CD4-positive, alpha-beta memory T cell (primary cell): Measurements from ENCODE around the gene MBD1. TPM values are rescaled to one million over a fixed set of nuclear protein-coding genes. Genes with fewer than 3 reads are reported as not detected.
"Not testable (repeated sequence)": the region's sequence is repeated elsewhere in the genome, so short reads cannot be mapped to it uniquely, and the experiment has no call there.

Experiments used
- CTCF ChIA-PET: fragments of 350-600 bp; sonication (Branson Sonifier 250); formaldehyde crosslinking; loops from one replicate; lab custom pipeline; 2021; ENCODE audit warnings: inconsistent platforms; ENCODE audit not compliant: partially characterized antibody; lab: Charles Lee
- POLR2A ChIA-PET: fragments of 350-600 bp; sonication (Branson Sonifier 250); formaldehyde crosslinking; loops from one replicate; lab custom pipeline; 2021; ENCODE audit not compliant: partially characterized antibody; lab: Charles Lee
- DNase-seq, 5 donors: peaks; one replicate each; pipeline versions ENCODE4 v3.0.0 to v3.0.0-alpha.2; 2020 to 2022; ENCODE audit warnings: mixed read lengths in 1 of 5
- H3K27ac ChIP-seq: one replicate; pipeline ENCODE4 v1.7.0; 2013; ENCODE audit warnings: low read depth, low read length
- H3K27me3 ChIP-seq: 2 replicates; pipeline ENCODE4 v1.7.0; 2013; ENCODE audit warnings: mild to moderate bottlenecking, low read length, moderate library complexity; ENCODE audit not compliant: insufficient read depth
- H3K36me3 ChIP-seq: 2 replicates; pipeline ENCODE4 v1.7.0; 2013; ENCODE audit warnings: mild to moderate bottlenecking, low read length, moderate library complexity; ENCODE audit not compliant: insufficient read depth
- H3K4me1 ChIP-seq: 2 replicates; pipeline ENCODE4 v1.7.0; 2013; ENCODE audit warnings: mild to moderate bottlenecking, low read length, moderate library complexity; ENCODE audit not compliant: insufficient read depth
- H3K4me3 ChIP-seq, 2 donors: one replicate each; pipeline ENCODE4 v1.7.0; 2013; ENCODE audit warnings: low read length in 2 of 2, mild to moderate bottlenecking in 1 of 2
- H3K9me3 ChIP-seq, 2 donors: one replicate each; pipeline ENCODE4 v1.7.0; 2013; ENCODE audit warnings: low read length in 2 of 2, control low read depth in 1 of 2; ENCODE audit not compliant: control insufficient read depth in 1 of 2
- H3K27ac Mint-ChIP-seq, 7 donors: one replicate each; pipeline ENCODE4 v1.8.0; 2020 to 2021; ENCODE audit warnings: mixed read lengths in 7 of 7, mild to moderate bottlenecking in 6 of 7, inconsistent platforms in 3 of 7, moderate library complexity in 3 of 7
- H3K27me3 Mint-ChIP-seq, 2 donors: one replicate each; pipeline ENCODE4 v1.8.0; 2020 to 2021; ENCODE audit warnings: mixed read lengths in 2 of 2
- H3K36me3 Mint-ChIP-seq, 2 donors: one replicate each; pipeline ENCODE4 v1.8.0; 2020 to 2021; ENCODE audit warnings: mixed read lengths in 2 of 2, inconsistent platforms in 1 of 2, mild to moderate bottlenecking in 1 of 2
- H3K4me1 Mint-ChIP-seq, 4 donors: one replicate each; pipeline ENCODE4 v1.8.0; 2020 to 2021; ENCODE audit warnings: mixed read lengths in 4 of 4, mild to moderate bottlenecking in 1 of 4
- H3K4me3 Mint-ChIP-seq, 8 donors: one replicate each; pipeline ENCODE4 v1.8.0; 2020 to 2021; ENCODE audit warnings: mixed read lengths in 8 of 8, mild to moderate bottlenecking in 7 of 8, moderate library complexity in 6 of 8, inconsistent platforms in 3 of 8
- H3K9me3 Mint-ChIP-seq, 8 donors: one replicate each; pipeline ENCODE4 v1.8.0; 2020 to 2021; ENCODE audit warnings: mixed read lengths in 8 of 8, mild to moderate bottlenecking in 5 of 8, inconsistent platforms in 3 of 8, moderate library complexity in 1 of 8
- intact Hi-C: fragments of 100-400 bp; cut with micrococcal nuclease; formaldehyde crosslinking; loops from one replicate; pipeline ENCODE4 v1.15.1; 2023
- polyA plus RNA-seq, 2 donors: library from polyadenylated mRNA; unstranded; fragments of 300-500 nt; fragmentation: Illumina TruSeq; gene quantifications; one replicate each; pipeline ENCODE4 v1.2.3, GENCODE V29; 2021
- total RNA-seq, 2 experiments: library from RNA; stranded (reverse); gene quantifications; one replicate each; pipeline ENCODE4 v1.2.3, GENCODE V29; 2021

The MBD1 gene
- total and polyA plus RNA-seq, 4 experiments from 2014 or later, result 24.5 to 144 (median 87.1) TPM

DNA sequence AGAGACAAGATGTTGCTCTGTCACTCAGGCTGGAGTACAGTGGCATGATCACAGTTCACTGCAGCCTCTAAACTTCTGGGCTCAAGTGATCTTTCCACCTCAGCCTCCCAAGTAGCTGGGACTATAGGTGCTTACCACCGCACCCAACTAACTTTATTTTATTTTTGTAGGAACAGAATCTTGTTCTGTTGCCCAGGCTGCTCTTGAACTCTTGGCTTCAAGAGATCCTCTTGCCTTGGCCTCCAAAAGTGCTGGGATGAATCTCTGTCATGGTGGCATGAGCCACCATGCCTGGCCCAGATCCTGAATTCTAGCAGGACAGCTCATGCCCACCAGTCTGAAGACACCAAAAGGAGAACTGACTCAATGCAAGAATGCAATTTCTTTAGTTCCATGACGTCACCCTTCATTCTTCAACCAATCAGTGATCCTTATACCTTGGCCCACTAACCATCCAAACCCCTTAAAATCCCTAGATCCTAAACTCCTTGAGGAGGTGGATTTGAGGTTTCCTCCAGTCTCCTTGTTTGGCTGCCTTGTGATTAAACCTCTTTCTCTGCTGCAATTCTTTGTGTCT, 31.8 kb upstream of the MBD1 start:
- Histone ChIP-seq H3K9me3 (no peaks in the 10 kb centered on the region), H3K36me3 (no peaks in the 10 kb centered on the region), H3K27ac (no peak overlapping the region), H3K4me3 (no peak overlapping the region), H3K27me3 (no peaks in the 10 kb centered on the region), H3K4me1 (peaks cover 4% of the 10 kb centered on the region)
- no peak overlapping the region for H3K4me3 Mint-ChIP-seq
- H3K36me3 Mint-ChIP-seq, result no peaks in the 10 kb centered on the region
- no peaks in the 10 kb centered on the region for H3K9me3 Mint-ChIP-seq
- no peak overlapping the region for H3K27ac Mint-ChIP-seq
- intact Hi-C loops, result no loop called here
- POLR2A ChIA-PET, result no interaction called here
- H3K4me1 Mint-ChIP-seq, result peaks cover 0 to 6% (median 3%) of the 10 kb centered on the region in 4 donors
- CTCF ChIA-PET, result no interaction called here
- H3K27me3 Mint-ChIP-seq, result peaks cover 12 to 27% of the 10 kb centered on the region in 2 donors
- no peak for DNase-seq

DNA sequence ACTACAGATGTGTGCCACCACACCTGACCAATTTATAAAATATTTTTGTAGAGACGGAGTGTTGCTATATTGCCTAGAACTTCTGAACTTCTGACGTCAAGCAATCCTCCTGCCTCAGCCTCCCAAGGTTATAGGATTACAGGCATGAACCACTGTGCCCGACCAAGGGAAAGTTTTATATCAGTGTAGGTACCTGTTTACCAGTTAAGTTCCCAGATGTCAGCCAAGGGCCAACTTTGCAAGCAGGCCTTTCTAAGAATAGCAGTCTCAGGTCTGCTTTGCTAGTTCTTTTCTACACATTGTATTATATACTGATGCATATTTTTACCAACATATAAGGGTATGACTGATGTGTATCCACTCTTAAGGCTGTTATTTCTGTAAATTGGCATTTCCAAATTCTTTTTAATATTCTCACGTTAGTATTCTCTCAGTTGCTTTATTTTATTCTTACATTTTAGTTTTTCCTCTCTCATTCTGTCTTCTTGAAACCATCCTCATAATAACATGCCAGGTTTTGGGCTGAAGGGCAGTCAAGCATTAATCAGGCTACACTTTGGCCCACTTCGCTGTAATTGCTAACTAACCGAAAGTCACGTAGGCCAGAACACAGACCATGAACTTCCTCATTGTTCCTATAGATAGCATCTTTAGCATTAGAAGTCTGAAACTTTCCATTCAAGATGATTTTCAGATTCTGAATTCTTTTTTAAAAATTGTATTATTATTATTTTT, 31.1 kb upstream of the MBD1 start:
- Histone ChIP-seq H3K27me3 (no peaks in the 10 kb centered on the region), H3K4me3 (no peak overlapping the region), H3K36me3 (no peaks in the 10 kb centered on the region), H3K9me3 (no peaks in the 10 kb centered on the region), H3K4me1 (peaks cover 9% of the 10 kb centered on the region), H3K27ac (no peak overlapping the region)
- DNase-seq, result no peak
- CTCF ChIA-PET, result no interaction called here
- Mint-ChIP-seq H3K27ac (no peak overlapping the region), H3K27me3 (peaks cover 16 to 24% of the 10 kb centered on the region in 2 donors), H3K9me3 (peaks cover 0 to 2% (median 0%) of the 10 kb centered on the region in 8 donors), H3K36me3 (no peaks in the 10 kb centered on the region), H3K4me1 (peaks cover 3 to 11% (median 8%) of the 10 kb centered on the region in 4 donors), H3K4me3 (no peak overlapping the region)
- intact Hi-C loops, result no loop called here
- POLR2A ChIA-PET, result no interaction called here

DNA sequence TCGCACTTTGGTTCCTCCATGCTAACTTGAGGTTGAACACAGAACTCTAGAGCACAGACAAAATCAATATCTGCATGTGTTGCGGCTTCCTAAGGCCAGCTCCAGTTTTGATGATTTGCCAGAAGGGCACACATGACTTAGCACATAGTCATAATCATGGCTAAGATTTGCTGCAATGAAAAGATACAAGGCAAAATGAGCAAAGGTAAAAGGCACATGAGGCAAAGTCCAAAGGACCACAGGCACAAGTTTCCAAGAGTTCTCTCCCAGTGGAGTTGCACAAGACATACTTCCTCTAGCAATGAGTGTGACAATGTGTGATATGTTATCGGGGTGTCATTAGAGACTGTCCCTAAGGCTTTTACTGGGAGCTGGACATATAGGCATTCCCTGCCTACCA, 30.3 kb upstream of the MBD1 start:
- Histone ChIP-seq H3K36me3 (no peaks in the 10 kb centered on the region), H3K27me3 (no peaks in the 10 kb centered on the region), H3K27ac (no peak overlapping the region), H3K9me3 (no peaks in the 10 kb centered on the region), H3K4me3 (no peak overlapping the region), H3K4me1 (peaks cover 15% of the 10 kb centered on the region)
- no peak for DNase-seq
- intact Hi-C loops, result no loop called here
- ChIA-PET CTCF (no interaction called here), POLR2A (no interaction called here)
- H3K4me1 Mint-ChIP-seq, result peaks cover 8 to 19% (median 14%) of the 10 kb centered on the region in 4 donors
- H3K36me3 Mint-ChIP-seq, result no peaks in the 10 kb centered on the region
- peaks cover 13 to 19% of the 10 kb centered on the region in 2 donors for H3K27me3 Mint-ChIP-seq
- no peak overlapping the region for H3K4me3 Mint-ChIP-seq
- no peak overlapping the region for H3K27ac Mint-ChIP-seq
- peaks cover 0 to 2% (median 0%) of the 10 kb centered on the region in 8 donors for H3K9me3 Mint-ChIP-seq

DNA sequence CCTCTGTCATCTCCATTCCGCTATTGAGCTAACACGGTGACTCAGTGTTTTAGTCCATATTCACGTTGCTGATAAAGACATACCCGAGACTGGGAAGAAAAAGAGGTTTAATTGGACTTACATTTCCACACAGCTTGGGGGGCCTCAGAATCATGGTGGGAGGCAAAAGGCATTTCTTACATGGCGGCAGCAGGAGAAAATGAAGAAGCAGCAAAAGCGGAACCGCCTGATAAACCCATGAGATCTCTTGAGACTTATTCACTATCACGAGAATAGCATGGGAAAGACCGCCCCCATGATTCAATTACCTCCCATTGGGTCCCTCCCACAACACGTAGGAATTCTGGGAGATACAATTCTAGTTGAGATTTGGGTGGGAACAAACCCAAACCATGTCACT, 28.8 kb upstream of the MBD1 start:
- ChIA-PET CTCF (interaction anchor here (1.6 to 3.0 kb wide), 2 partner anchors 42 to 47 kb away, joined by 5 to 9 read pairs; no protein-coding TSS in a partner anchor), POLR2A (no interaction called here)
- no peaks in the 10 kb centered on the region for H3K36me3 ChIP-seq
- H3K27me3 Mint-ChIP-seq, result peaks cover 8 to 14% of the 10 kb centered on the region in 2 donors
- intact Hi-C loops, result no loop called here
- peaks cover 0 to 7% (median 3%) of the 10 kb centered on the region in 8 donors for H3K9me3 Mint-ChIP-seq
- no peaks in the 10 kb centered on the region for H3K36me3 Mint-ChIP-seq
- peaks cover 0 to 4% of the 10 kb centered on the region in 2 donors for H3K9me3 ChIP-seq
- DNase-seq, result no peak
- H3K27ac ChIP-seq, result no peak overlapping the region
- H3K4me1 ChIP-seq, result peaks cover 15% of the 10 kb centered on the region
- no peak overlapping the region for H3K4me3 Mint-ChIP-seq
- H3K27me3 ChIP-seq, result no peaks in the 10 kb centered on the region
- no peak overlapping the region for H3K4me3 ChIP-seq
- no peak overlapping the region for H3K27ac Mint-ChIP-seq
- H3K4me1 Mint-ChIP-seq, result peaks cover 8 to 21% (median 14%) of the 10 kb centered on the region in 4 donors

DNA sequence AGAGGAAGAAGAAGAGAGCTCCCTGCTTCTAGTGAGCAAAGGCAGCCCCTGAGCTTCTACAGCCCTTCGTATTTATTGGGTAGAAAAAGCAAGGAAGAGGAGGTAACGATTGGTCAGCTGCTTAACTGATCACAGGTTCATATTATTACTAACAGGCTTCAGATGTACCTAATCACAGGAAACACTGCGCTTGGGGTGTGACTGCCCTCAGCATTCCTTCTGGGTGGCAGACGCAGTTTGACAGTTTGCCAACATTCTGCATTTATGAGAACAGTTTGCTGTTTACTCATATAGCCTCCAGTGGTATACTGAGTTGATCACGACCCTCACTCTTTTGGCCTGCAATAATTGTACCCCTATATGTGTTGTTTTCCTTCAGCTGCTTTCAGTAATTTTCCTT, 27.5 kb upstream of the MBD1 start:
- not testable (repeated sequence) for DNase-seq, H3K4me3 ChIP-seq, H3K9me3 Mint-ChIP-seq, H3K27me3 ChIP-seq, H3K27ac Mint-ChIP-seq, H3K27ac ChIP-seq, H3K9me3 ChIP-seq, H3K36me3 Mint-ChIP-seq, H3K36me3 ChIP-seq
- intact Hi-C loops, result loop anchor here (5.0 kb wide), 1 partner anchor 48 kb away; no protein-coding TSS in a partner anchor
- ChIA-PET POLR2A (interaction anchor here (2.2 kb wide), 1 partner anchor 19 kb away, joined by 15 read pairs; no protein-coding TSS in a partner anchor), CTCF (interaction anchor here (0.8 to 3.0 kb wide), 4 partner anchors 27 to 48 kb away, joined by 3 to 9 read pairs (median 4); partner anchors contain the start of genes CFAP53 and MBD1)
- Mint-ChIP-seq H3K4me3 (peak overlapping the region in 1 of 8 donors; percentile 40), H3K4me1 (peaks cover 8 to 21% (median 14%) of the 10 kb centered on the region in 4 donors), H3K27me3 (peaks cover 10 to 14% of the 10 kb centered on the region in 2 donors)
- peaks cover 15% of the 10 kb centered on the region for H3K4me1 ChIP-seq

DNA sequence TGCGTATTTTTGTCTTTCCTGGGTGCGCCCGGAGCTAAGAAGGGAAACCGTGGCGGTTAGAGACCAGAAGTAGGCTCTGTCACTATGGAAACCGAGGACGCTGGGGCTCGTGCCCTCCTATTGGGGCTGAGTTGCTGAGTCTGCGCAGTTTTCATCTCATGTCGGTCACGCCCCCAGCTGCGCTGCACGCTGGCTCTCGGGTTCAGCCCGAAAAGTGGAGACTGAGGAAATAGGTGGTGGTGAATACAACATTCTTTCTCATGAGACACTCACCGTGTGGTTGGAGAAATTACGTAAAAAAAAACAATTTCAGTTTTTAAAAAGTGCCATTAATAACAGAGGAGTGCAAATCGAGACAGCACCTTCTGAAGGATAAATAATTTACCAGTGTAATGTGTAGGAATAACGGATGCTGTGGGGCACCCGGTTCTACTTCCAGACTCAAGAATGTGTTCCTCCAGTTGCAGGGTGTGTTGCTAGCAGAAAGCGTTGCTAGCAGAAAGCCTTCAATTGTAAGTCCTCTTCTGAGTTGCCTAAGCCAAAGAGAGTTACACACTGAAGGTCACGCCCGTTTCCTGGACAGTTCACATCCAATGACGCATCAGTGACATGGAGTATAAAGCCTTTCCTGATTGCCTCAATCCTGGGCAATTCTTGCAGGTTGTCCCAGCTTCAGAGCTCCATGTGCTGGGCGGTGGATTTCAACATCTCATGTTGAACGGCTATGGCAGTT, 26.6 kb upstream of the MBD1 start:
- CTCF ChIA-PET, result interaction anchor here (1.1 to 3.0 kb wide), 5 partner anchors 19 to 49 kb away, joined by 3 to 9 read pairs (median 4); partner anchors contain the start of genes CFAP53 and MBD1
- no peaks in the 10 kb centered on the region for H3K36me3 Mint-ChIP-seq
- H3K4me1 Mint-ChIP-seq, result peaks cover 8 to 21% (median 14%) of the 10 kb centered on the region in 4 donors
- Histone ChIP-seq H3K4me1 (peaks cover 15% of the 10 kb centered on the region), H3K36me3 (no peaks in the 10 kb centered on the region), H3K27ac (peak overlapping the region; percentile 7), H3K9me3 (peaks cover 0 to 6% of the 10 kb centered on the region in 2 donors), H3K27me3 (no peaks in the 10 kb centered on the region), H3K4me3 (peak overlapping the region; percentile 53 to 55)
- H3K27me3 Mint-ChIP-seq, result peaks cover 8 to 20% of the 10 kb centered on the region in 2 donors
- POLR2A ChIA-PET, result interaction anchor here (1.0 to 2.2 kb wide), 7 partner anchors 9 to 821 kb away, joined by 4 to 29 read pairs (median 7); partner anchors contain the start of genes C18orf32, CFAP53, MBD1 and SKA1
- H3K4me3 Mint-ChIP-seq, result peak overlapping the region; percentile 91 to 97 (median 94)
- H3K9me3 Mint-ChIP-seq, result peaks cover 0 to 8% (median 4%) of the 10 kb centered on the region in 8 donors
- intact Hi-C loops, result loop anchor here (1.0 to 5.0 kb wide), 6 partner anchors 10 to 67 kb away; partner anchors contain the start of genes CFAP53, CXXC1, MBD1 and SKA1
- peak; percentile 85 to 93 (median 89) for DNase-seq
- peak overlapping the region; percentile 61 to 94 (median 89) for H3K27ac Mint-ChIP-seq
